Measurements from ENCODE around the gene GLS. TPM values are rescaled to one million over a fixed set of nuclear protein-coding genes. Genes with fewer than 3 reads are reported as not detected.

The GLS gene
- total and polyA plus RNA-seq, 2 donors (not counting 1 experiment from before 2014, with no cell fraction given) = 32.5 to 195 TPM

GRCh38 chr2:190893157-190893556, 12.5 kb downstream of the GLS start:
- no peaks in the 10 kb centered on the region for H3K27me3 ChIP-seq (replicated peaks in 1 of 4; ENCODE audit: control extremely low read depth in 1 of 4, control insufficient read depth in 3 of 4, insufficient read depth in 4 of 4, low read length in 3 of 4)
- peaks cover 58% of the 10 kb centered on the region for H3K4me1 Mint-ChIP-seq
- no peak overlapping the region for H3K4me3 ChIP-seq (ENCODE audit: control extremely low read depth in 1 of 5, extremely low read depth in 1 of 5, insufficient read depth in 1 of 5, low read depth in 2 of 5, low read length in 4 of 5)
- no peak overlapping the region for H3K27ac Mint-ChIP-seq
- no peak overlapping the region for H2AFZ ChIP-seq (ENCODE audit: insufficient read depth, low read depth, low read length, poor library complexity, severe bottlenecking)
- peaks cover 2 to 25% of the 10 kb centered on the region in 2 experiments for H3K36me3 ChIP-seq (replicated peaks in 1 of 2; ENCODE audit: control extremely low read depth in 1 of 2, control insufficient read depth in 1 of 2, extremely low read depth in 1 of 2, insufficient read depth in 2 of 2, low read length in 1 of 2)
- CTCF ChIA-PET = interaction anchor here (0.6 to 2.7 kb wide), 6 partner anchors 11 to 407 kb away, joined by 3 to 17 read pairs (median 5); no protein-coding TSS in a partner anchor
- ATAC-seq (ENCODE audit: low read depth) = no peak
- POLR2A ChIA-PET = interaction anchor here (3.3 kb wide), 1 partner anchor 11 kb away, joined by 19 read pairs; no protein-coding TSS in a partner anchor
- H3K9ac ChIP-seq (ENCODE audit: low read length) = no peak overlapping the region
- H3K27me3 Mint-ChIP-seq = no peaks in the 10 kb centered on the region
- peaks cover 19 to 40% of the 10 kb centered on the region in 2 donors for H3K4me1 ChIP-seq (ENCODE audit: control insufficient read depth in 2 of 2, insufficient read depth in 2 of 2, low read length in 2 of 2)
- no peaks in the 10 kb centered on the region for H3K9me3 ChIP-seq (ENCODE audit: control extremely low read depth in 1 of 3, control insufficient read depth in 2 of 3, insufficient read depth in 1 of 3, low read length in 2 of 3)
- H4K20me1 ChIP-seq (ENCODE audit: control insufficient read depth, insufficient read depth, low read length, poor library complexity, severe bottlenecking) = peaks cover 46% of the 10 kb centered on the region
- H3K79me2 ChIP-seq (ENCODE audit: control insufficient read depth, insufficient read depth, low read length) = peaks cover 91% of the 10 kb centered on the region
- TF ChIP-seq CTCF (IDR thresholded peaks at IDR 0.05) (no peak), EZH2 (IDR thresholded peaks at IDR 0.05; ENCODE audit: borderline replicate concordance, insufficient read depth, low read depth, low read length, poor library complexity, severe bottlenecking) (no peak)
- no peak overlapping the region for H3K27ac ChIP-seq (ENCODE audit: low read length in 2 of 2)
- no peak for DNase-seq
- H3K9me3 Mint-ChIP-seq (ENCODE audit: insufficient read depth) = no peaks in the 10 kb centered on the region
- H3K4me2 ChIP-seq (replicated peaks; ENCODE audit: low read depth, low read length, poor library complexity, severe bottlenecking) = no peak overlapping the region
- H3K4me3 Mint-ChIP-seq = no peak overlapping the region
- intact Hi-C loops (cut with micrococcal nuclease) = loop anchor here (2.0 kb wide), 1 partner anchor 14 kb away; no protein-coding TSS in a partner anchor

- Histone ChIP-seq H3K27me3 (replicated peaks in 1 of 4; ENCODE audit: control extremely low read depth in 1 of 4, control insufficient read depth in 3 of 4, insufficient read depth in 4 of 4, low read length in 3 of 4) (no peaks in the 10 kb centered on the region), H3K4me1 (ENCODE audit: control insufficient read depth in 2 of 2, insufficient read depth in 2 of 2, low read length in 2 of 2) (peaks cover 7 to 10% of the 10 kb centered on the region in 2 donors), H3K4me2 (replicated peaks; ENCODE audit: low read depth, low read length, poor library complexity, severe bottlenecking) (no peak overlapping the region), H3K27ac (ENCODE audit: low read length in 2 of 2) (no peak overlapping the region), H3K36me3 (replicated peaks in 1 of 2; ENCODE audit: control extremely low read depth in 1 of 2, control insufficient read depth in 1 of 2, extremely low read depth in 1 of 2, insufficient read depth in 2 of 2, low read length in 1 of 2) (peaks cover 4 to 43% of the 10 kb centered on the region in 2 experiments), H3K9ac (ENCODE audit: low read length) (no peak overlapping the region), H3K9me3 (ENCODE audit: control extremely low read depth in 1 of 3, control insufficient read depth in 2 of 3, insufficient read depth in 1 of 3, low read length in 2 of 3) (no peaks in the 10 kb centered on the region), H3K4me3 (ENCODE audit: control extremely low read depth in 1 of 5, extremely low read depth in 1 of 5, insufficient read depth in 1 of 5, low read depth in 2 of 5, low read length in 4 of 5) (no peak overlapping the region), H3K79me2 (ENCODE audit: control insufficient read depth, insufficient read depth, low read length) (peaks cover 60% of the 10 kb centered on the region), H2AFZ (ENCODE audit: insufficient read depth, low read depth, low read length, poor library complexity, severe bottlenecking) (no peak overlapping the region), H4K20me1 (ENCODE audit: control insufficient read depth, insufficient read depth, low read length, poor library complexity, severe bottlenecking) (peaks cover 27% of the 10 kb centered on the region)
- H3K27ac Mint-ChIP-seq = no peak overlapping the region
- POLR2A ChIA-PET = no interaction called here
- H3K4me3 Mint-ChIP-seq = no peak overlapping the region
- CTCF ChIA-PET = no interaction called here
- TF ChIP-seq EZH2 (IDR thresholded peaks at IDR 0.05; ENCODE audit: borderline replicate concordance, insufficient read depth, low read depth, low read length, poor library complexity, severe bottlenecking) = no peak
- TF ChIP-seq CTCF (IDR thresholded peaks at IDR 0.05) = no peak
- intact Hi-C loops (cut with micrococcal nuclease) = no loop called here
- 100% methylated on average over 2 of the region's 4 CpGs for WGBS (ENCODE audit: insufficient coverage)
- peaks cover 30% of the 10 kb centered on the region for H3K4me1 Mint-ChIP-seq
- DNase-seq (no peak), ATAC-seq (ENCODE audit: low read depth) (no peak)
- no peaks in the 10 kb centered on the region for H3K27me3 Mint-ChIP-seq
- no peaks in the 10 kb centered on the region for H3K9me3 Mint-ChIP-seq (ENCODE audit: insufficient read depth)
These were observed 15.9 kb downstream of the GLS start for GRCh38 chr2:190896477-190896876.
